ENCODE results near the gene BACH1. TPM values are rescaled to one million over a fixed set of nuclear protein-coding genes. Genes with fewer than 3 reads are reported as not detected.

BACH1 gene
- polyA plus RNA-seq, 1 donor from 2014 or later, result 29.7 TPM

GRCh38 chr21:29338256-29338655, 39.5 kb downstream of the BACH1 start:
- Histone ChIP-seq H3K4me2 (ENCODE audit: low read length) (no peak overlapping the region), H3F3A (ENCODE audit: insufficient read depth, low read length, poor library complexity, severe bottlenecking) (no peaks in the 10 kb centered on the region), H4K20me1 (ENCODE audit: insufficient read depth) (no peaks in the 10 kb centered on the region), H3K27me3 (ENCODE audit: insufficient read depth, low read depth, low read length) (no peaks in the 10 kb centered on the region), H3K36me3 (ENCODE audit: insufficient read depth, low read length) (no peaks in the 10 kb centered on the region), H3K9me2 (ENCODE audit: insufficient read depth, low read length) (no peaks in the 10 kb centered on the region), H3K27ac (ENCODE audit: low read length) (no peak overlapping the region), H2AFZ (ENCODE audit: low read depth, low read length) (no peak overlapping the region), H3K9me3 (ENCODE audit: low read length) (no peaks in the 10 kb centered on the region), H3K4me3 (ENCODE audit: low read length) (no peak overlapping the region), H3K9ac (ENCODE audit: low read length) (no peak overlapping the region), H3K79me2 (replicated peaks; ENCODE audit: insufficient read depth, low read length) (no peaks in the 10 kb centered on the region)
- no peak for TF ChIP-seq MXI1 (conservative IDR thresholded peaks at IDR 0.05; ENCODE audit: poor library complexity, severe bottlenecking)
- TF ChIP-seq SMC3 (conservative IDR thresholded peaks at IDR 0.05; ENCODE audit: poor library complexity), result no peak
- no peak for TF ChIP-seq EZH2 (IDR thresholded peaks at IDR 0.05; ENCODE audit: borderline replicate concordance, insufficient read depth, low read length, poor library complexity, severe bottlenecking)
- no peak for TF ChIP-seq POLR2AphosphoS5 (IDR thresholded peaks at IDR 0.05)
- no peak for TF ChIP-seq RAD21 (conservative IDR thresholded peaks at IDR 0.05)
- TF ChIP-seq TAF1 (IDR thresholded peaks at IDR 0.05; ENCODE audit: low read depth), result no peak
- TF ChIP-seq EP300 (conservative IDR thresholded peaks at IDR 0.05; ENCODE audit: poor library complexity, severe bottlenecking), result no peak
- TF ChIP-seq REST (IDR thresholded peaks at IDR 0.05; ENCODE audit: borderline replicate concordance), result no peak
- no peak for TF ChIP-seq CTCF (IDR thresholded peaks at IDR 0.05; ENCODE audit: poor library complexity, severe bottlenecking)

- H3K9me2 ChIP-seq (ENCODE audit: insufficient read depth, low read length), result no peaks in the 10 kb centered on the region
- no peak overlapping the region for H3K27ac ChIP-seq (ENCODE audit: low read length)
- no peak overlapping the region for H3K9ac ChIP-seq (ENCODE audit: low read length)
- no peaks in the 10 kb centered on the region for H3K27me3 ChIP-seq (ENCODE audit: insufficient read depth, low read depth, low read length)
- H3K4me3 ChIP-seq (ENCODE audit: low read length), result no peak overlapping the region
- H3K4me2 ChIP-seq (ENCODE audit: low read length), result no peak overlapping the region
- no peaks in the 10 kb centered on the region for H3F3A ChIP-seq (ENCODE audit: insufficient read depth, low read length, poor library complexity, severe bottlenecking)
- no peaks in the 10 kb centered on the region for H4K20me1 ChIP-seq (ENCODE audit: insufficient read depth)
- no peaks in the 10 kb centered on the region for H3K36me3 ChIP-seq (ENCODE audit: insufficient read depth, low read length)
- H2AFZ ChIP-seq (ENCODE audit: low read depth, low read length), result no peak overlapping the region
- no peaks in the 10 kb centered on the region for H3K9me3 ChIP-seq (ENCODE audit: low read length)
- peaks cover 5% of the 10 kb centered on the region for H3K79me2 ChIP-seq (replicated peaks; ENCODE audit: insufficient read depth, low read length)
- no peak for TF ChIP-seq EZH2 (IDR thresholded peaks at IDR 0.05; ENCODE audit: borderline replicate concordance, insufficient read depth, low read length, poor library complexity, severe bottlenecking)
- no peak for TF ChIP-seq EP300 (conservative IDR thresholded peaks at IDR 0.05; ENCODE audit: poor library complexity, severe bottlenecking)
- no peak for TF ChIP-seq CTCF (IDR thresholded peaks at IDR 0.05; ENCODE audit: poor library complexity, severe bottlenecking)
- no peak for TF ChIP-seq POLR2AphosphoS5 (IDR thresholded peaks at IDR 0.05)
- no peak for TF ChIP-seq MXI1 (conservative IDR thresholded peaks at IDR 0.05; ENCODE audit: poor library complexity, severe bottlenecking)
- TF ChIP-seq RAD21 (conservative IDR thresholded peaks at IDR 0.05), result no peak
- no peak for TF ChIP-seq REST (IDR thresholded peaks at IDR 0.05; ENCODE audit: borderline replicate concordance)
- no peak for TF ChIP-seq TAF1 (IDR thresholded peaks at IDR 0.05; ENCODE audit: low read depth)
- no peak for TF ChIP-seq SMC3 (conservative IDR thresholded peaks at IDR 0.05; ENCODE audit: poor library complexity)
These were observed 41.5 kb downstream of the BACH1 start for GRCh38 chr21:29340228-29340627.

Data from neural cell (in vitro differentiated cells).